Fibroblast of lung (primary cell): ENCODE data around the gene DKKL1.

Experiments used
- EZH2 ChIP-seq: IDR thresholded peaks from 2 replicates; pipeline ENCODE4 v1.5.1; 2012; ENCODE audit warnings: low read length, control low read depth, mild to moderate bottlenecking; ENCODE audit errors: missing control alignments
- TF ChIP-seq, protein P1 (sequence below), 2 donors: IDR thresholded peaks in 1 of 2; conservative IDR thresholded peaks in 1 of 2; 1 replicate in 1 of 2; 2 replicates in 1 of 2; pipeline ENCODE4 v1.5.1; 2011 to 2012; ENCODE audit warnings: low read length in 2 of 2, control low read depth in 1 of 2, inconsistent platforms in 1 of 2, low read depth in 1 of 2, mild to moderate bottlenecking in 1 of 2

DNA sequence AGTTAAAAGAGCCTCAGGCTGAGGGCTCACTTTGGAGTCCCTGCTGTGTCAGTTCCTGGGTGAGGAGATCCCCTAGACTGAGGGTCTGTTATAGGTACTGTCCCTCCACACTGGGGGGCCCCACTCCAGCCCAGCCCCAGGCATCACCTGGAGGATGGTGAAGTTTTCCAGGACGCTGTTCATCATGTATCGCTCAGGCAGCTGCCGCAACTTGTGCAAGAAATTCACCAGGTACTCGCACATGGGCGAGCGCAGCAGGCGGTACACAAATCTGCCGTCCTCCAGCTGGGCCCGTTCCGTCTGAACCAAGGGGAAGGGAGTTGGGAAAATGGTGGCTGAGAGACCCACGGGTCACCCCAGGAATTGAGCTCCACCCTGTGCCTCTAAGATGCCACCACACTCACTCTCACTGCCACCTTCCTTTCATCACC lies 21.4 kb upstream of the DKKL1 start:
- TF ChIP-seq, protein P1, sequence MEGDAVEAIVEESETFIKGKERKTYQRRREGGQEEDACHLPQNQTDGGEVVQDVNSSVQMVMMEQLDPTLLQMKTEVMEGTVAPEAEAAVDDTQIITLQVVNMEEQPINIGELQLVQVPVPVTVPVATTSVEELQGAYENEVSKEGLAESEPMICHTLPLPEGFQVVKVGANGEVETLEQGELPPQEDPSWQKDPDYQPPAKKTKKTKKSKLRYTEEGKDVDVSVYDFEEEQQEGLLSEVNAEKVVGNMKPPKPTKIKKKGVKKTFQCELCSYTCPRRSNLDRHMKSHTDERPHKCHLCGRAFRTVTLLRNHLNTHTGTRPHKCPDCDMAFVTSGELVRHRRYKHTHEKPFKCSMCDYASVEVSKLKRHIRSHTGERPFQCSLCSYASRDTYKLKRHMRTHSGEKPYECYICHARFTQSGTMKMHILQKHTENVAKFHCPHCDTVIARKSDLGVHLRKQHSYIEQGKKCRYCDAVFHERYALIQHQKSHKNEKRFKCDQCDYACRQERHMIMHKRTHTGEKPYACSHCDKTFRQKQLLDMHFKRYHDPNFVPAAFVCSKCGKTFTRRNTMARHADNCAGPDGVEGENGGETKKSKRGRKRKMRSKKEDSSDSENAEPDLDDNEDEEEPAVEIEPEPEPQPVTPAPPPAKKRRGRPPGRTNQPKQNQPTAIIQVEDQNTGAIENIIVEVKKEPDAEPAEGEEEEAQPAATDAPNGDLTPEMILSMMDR (conservative IDR thresholded peaks at IDR 0.05 in 1 of 2, IDR thresholded peaks at IDR 0.05 in 1 of 2; ENCODE audit: low read depth in 1 of 2, low read length in 2 of 2), result no peak
- TF ChIP-seq EZH2, result no peak
